PC-9 (cell line): ENCODE measurements around the gene LDHB. TPM values are rescaled to one million over a fixed set of nuclear protein-coding genes. Genes with fewer than 3 reads are reported as not detected.

Experiments
- BruUV-seq: library from RNA; stranded (reverse); fragments of 400-500 nt; replicated peaks from 2 replicates; lab custom pipeline; 2021; lab: Mats Ljungman, UMichigan
- CTCF ChIA-PET: fragments of 300-600 bp; sonication (Branson Sonifier 250); formaldehyde crosslinking; loops from one replicate; lab custom pipeline; 2022; ENCODE audit warnings: antibody characterized with exemption; lab: Charles Lee
- POLR2A ChIA-PET: fragments of 300-600 bp; sonication (Branson Sonifier 250); formaldehyde crosslinking; loops from one replicate; lab custom pipeline; 2022; ENCODE audit warnings: antibody characterized with exemption; ENCODE audit not compliant: unreplicated experiment; lab: Charles Lee
- DNase-seq, 2 experiments: peaks; one replicate each; pipeline versions ENCODE4 v3.0.0 to v3.0.0-alpha.2; 2015 to 2022; ENCODE audit warnings: mixed read lengths in 1 of 2
- H2AFZ ChIP-seq: fragments of 200-600 bp; sonication (generic); 2 replicates; pipeline ENCODE4 v1.8.1; 2017; ENCODE audit warnings: antibody characterized with exemption
- H3F3A ChIP-seq: fragments of 200-600 bp; sonication (generic); 2 replicates; pipeline ENCODE4 v1.8.1; 2017; ENCODE audit warnings: antibody characterized with exemption, mild to moderate bottlenecking, low read depth; ENCODE audit not compliant: insufficient read depth
- H3K27ac ChIP-seq: fragments of 200-600 bp; sonication (generic); 2 replicates; pipeline ENCODE4 v1.6.1; 2016; ENCODE audit warnings: mixed run types
- H3K27me3 ChIP-seq: fragments of 200-600 bp; sonication (generic); 2 replicates; pipeline ENCODE4 v1.6.1; 2016; ENCODE audit warnings: low read depth, mixed run types; ENCODE audit not compliant: insufficient read depth
- H3K36me3 ChIP-seq: fragments of 200-600 bp; sonication (generic); 2 replicates; pipeline ENCODE4 v1.6.1; 2016; ENCODE audit warnings: low read depth, mixed run types
- H3K4me1 ChIP-seq: fragments of 200-600 bp; sonication (generic); replicated peaks from 2 replicates; pipeline ENCODE4 v1.6.1; 2016; ENCODE audit warnings: mixed run types; ENCODE audit not compliant: insufficient read depth
- H3K4me2 ChIP-seq: fragments of 200-600 bp; sonication (generic); 2 replicates; pipeline ENCODE4 v1.6.1; 2017; ENCODE audit warnings: mixed run types
- H3K4me3 ChIP-seq: fragments of 200-600 bp; sonication (generic); 2 replicates; pipeline ENCODE4 v1.6.1; 2016; ENCODE audit warnings: mixed run types
- H3K79me2 ChIP-seq: fragments of 200-600 bp; sonication (generic); 2 replicates; pipeline ENCODE4 v1.6.1; 2017; ENCODE audit warnings: low read depth, mixed run types
- H3K9me2 ChIP-seq: fragments of 200-600 bp; sonication (generic); 2 replicates; pipeline ENCODE4 v1.8.1; 2017; ENCODE audit warnings: mild to moderate bottlenecking; ENCODE audit not compliant: insufficient read depth
- H3K9me3 ChIP-seq: fragments of 200-600 bp; sonication (generic); 2 replicates; pipeline ENCODE4 v1.8.1; 2016; ENCODE audit warnings: low read depth; ENCODE audit not compliant: insufficient read depth
- H4K20me1 ChIP-seq: fragments of 200-600 bp; sonication (generic); 2 replicates; pipeline ENCODE4 v1.8.1; 2017; ENCODE audit not compliant: insufficient read depth
- CTCF ChIP-seq: fragments of 200-600 bp; sonication (generic); conservative IDR thresholded peaks from 2 replicates; pipeline ENCODE4 v1.6.1; 2017; ENCODE audit warnings: mixed run types, antibody characterized with exemption, mild to moderate bottlenecking, moderate library complexity
- EZH2 ChIP-seq: fragments of 200-600 bp; sonication (generic); IDR thresholded peaks from 2 replicates; pipeline ENCODE4 v1.8.0; 2017; ENCODE audit warnings: antibody characterized with exemption, low read depth
- intact Hi-C: fragments of 100-400 bp; cut with micrococcal nuclease; formaldehyde crosslinking; loops from one replicate; pipeline ENCODE4 v1.10.0; 2022; ENCODE audit not compliant: unreplicated experiment
- total RNA-seq: library from RNA; stranded (reverse); gene quantifications from 2 replicates; pipeline ENCODE4 v1.2.3, GENCODE V29; 2021

The LDHB gene
- total RNA-seq, 1 experiment from 2014 or later: 994 TPM

- no peaks in the 10 kb centered on the region for H4K20me1 ChIP-seq
- ChIA-PET CTCF (no interaction called here), POLR2A (no interaction called here)
- no peak overlapping the region for H2AFZ ChIP-seq
- H3K9me2 ChIP-seq: no peaks in the 10 kb centered on the region
- H3K27ac ChIP-seq: no peak overlapping the region
- no peaks in the 10 kb centered on the region for H3K36me3 ChIP-seq
- intact Hi-C loops: loop anchor here (5.0 kb wide), 3 partner anchors 293 to 768 kb away; no protein-coding TSS in a partner anchor
- no peak overlapping the region for H3K4me2 ChIP-seq
- BruUV-seq: no TSS peak
- DNase-seq: no peak
- no peak for TF ChIP-seq CTCF
- no peak for TF ChIP-seq EZH2
- H3K4me3 ChIP-seq: no peak overlapping the region
- H3K79me2 ChIP-seq: no peaks in the 10 kb centered on the region
- no peaks in the 10 kb centered on the region for H3K4me1 ChIP-seq
- H3F3A ChIP-seq: no peaks in the 10 kb centered on the region
- no peaks in the 10 kb centered on the region for H3K9me3 ChIP-seq
- H3K27me3 ChIP-seq: no peaks in the 10 kb centered on the region
Measured at GRCh38 chr12:21694660-21695059, 37.0 kb upstream of the LDHB start.

- Histone ChIP-seq H3F3A (no peaks in the 10 kb centered on the region), H3K9me3 (peaks cover 4% of the 10 kb centered on the region; the same call in 1 of the 2 replicates), H3K27me3 (no peaks in the 10 kb centered on the region), H3K4me3 (no peak overlapping the region), H2AFZ (no peak overlapping the region), H3K36me3 (no peaks in the 10 kb centered on the region), H3K79me2 (no peaks in the 10 kb centered on the region), H4K20me1 (no peaks in the 10 kb centered on the region), H3K9me2 (no peaks in the 10 kb centered on the region), H3K4me2 (no peak overlapping the region), H3K27ac (no peak overlapping the region), H3K4me1 (no peaks in the 10 kb centered on the region)
- TF ChIP-seq EZH2 (no peak), CTCF (no peak)
- intact Hi-C loops: no loop called here
- ChIA-PET POLR2A (no interaction called here), CTCF (no interaction called here)
- no TSS peak for BruUV-seq
- DNase-seq: no peak
Measured at GRCh38 chr12:21691515-21691914, 33.9 kb upstream of the LDHB start.

GRCh38 chr12:21690704-21691368 is 33.2 kb upstream of the LDHB start:
- no peaks in the 10 kb centered on the region for H3K79me2 ChIP-seq
- no peaks in the 10 kb centered on the region for H3F3A ChIP-seq
- H3K4me3 ChIP-seq: no peak overlapping the region
- BruUV-seq: no TSS peak
- H3K9me2 ChIP-seq: no peaks in the 10 kb centered on the region
- intact Hi-C loops: no loop called here
- no peaks in the 10 kb centered on the region for H3K27me3 ChIP-seq
- no peaks in the 10 kb centered on the region for H3K36me3 ChIP-seq
- no peak for DNase-seq
- H3K4me1 ChIP-seq: no peaks in the 10 kb centered on the region
- no peak overlapping the region for H3K27ac ChIP-seq
- TF ChIP-seq CTCF (no peak), EZH2 (no peak)
- no peak overlapping the region for H3K4me2 ChIP-seq
- POLR2A ChIA-PET: no interaction called here
- peaks cover 4% of the 10 kb centered on the region; the same call in 1 of the 2 replicates for H3K9me3 ChIP-seq
- no peak overlapping the region for H2AFZ ChIP-seq
- H4K20me1 ChIP-seq: no peaks in the 10 kb centered on the region; the same call in 1 of the 2 replicates
- CTCF ChIA-PET: no interaction called here
